ENCODE measurements around the gene KIAA0040.

The KIAA0040 gene

GRCh38 chr1:175200678-175201521 is 8.3 kb upstream of the KIAA0040 start:
- DNase-seq (ENCODE audit: low spot score) = no peak

- no peak for DNase-seq (ENCODE audit: low spot score)
Observed at GRCh38 chr1:175198332-175198731, 5.8 kb upstream of the KIAA0040 start.

GRCh38 chr1:175197531-175197930 is 5.0 kb upstream of the KIAA0040 start:
- no peak for DNase-seq (ENCODE audit: low spot score)

GRCh38 chr1:175195798-175196197 is 3.2 kb upstream of the KIAA0040 start:
- no peak for DNase-seq (ENCODE audit: low spot score)

- DNase-seq (ENCODE audit: low spot score) = no peak
Observed at GRCh38 chr1:175195281-175195680, 2.7 kb upstream of the KIAA0040 start.

GRCh38 chr1:175193527-175193910 is 943 bp upstream of the KIAA0040 start:
- DNase-seq (ENCODE audit: low spot score) = no peak

GRCh38 chr1:175192111-175192629 is 406 bp downstream of the KIAA0040 start:
- DNase-seq (ENCODE audit: low spot score) = peak; percentile 45

GRCh38 chr1:175191659-175192058 is 917 bp downstream of the KIAA0040 start:
- no peak for DNase-seq (ENCODE audit: low spot score)

GRCh38 chr1:175188936-175189335 is 3.6 kb downstream of the KIAA0040 start:
- DNase-seq (ENCODE audit: low spot score) = peak; percentile 65

- DNase-seq (ENCODE audit: low spot score) = no peak
Observed at GRCh38 chr1:175186433-175187160, 6.0 kb downstream of the KIAA0040 start.

GRCh38 chr1:175185903-175186302 is 6.7 kb downstream of the KIAA0040 start:
- no peak for DNase-seq (ENCODE audit: low spot score)

GRCh38 chr1:175183586-175183985 is 9.0 kb downstream of the KIAA0040 start:
- no peak for DNase-seq (ENCODE audit: low spot score)

- peak; percentile 46 for DNase-seq (ENCODE audit: low spot score)
Observed at GRCh38 chr1:175182201-175182746, 10.3 kb downstream of the KIAA0040 start.

- DNase-seq (ENCODE audit: low spot score) = no peak
Observed at GRCh38 chr1:175179837-175180590, 12.6 kb downstream of the KIAA0040 start.

- DNase-seq (ENCODE audit: low spot score) = no peak
Observed at GRCh38 chr1:175178456-175178855, 14.1 kb downstream of the KIAA0040 start.

- DNase-seq (ENCODE audit: low spot score) = no peak
Observed at GRCh38 chr1:175178056-175178455, 14.5 kb downstream of the KIAA0040 start.

- no peak for DNase-seq (ENCODE audit: low spot score)
Observed at GRCh38 chr1:175176246-175176645, 16.3 kb downstream of the KIAA0040 start.

GRCh38 chr1:175174309-175175102 is 18.1 kb downstream of the KIAA0040 start:
- DNase-seq (ENCODE audit: low spot score) = no peak

- peak; percentile 61 for DNase-seq (ENCODE audit: low spot score)
Observed at GRCh38 chr1:175173531-175173930, 19.0 kb downstream of the KIAA0040 start.

GRCh38 chr1:175172503-175172902 is 20.1 kb downstream of the KIAA0040 start:
- no peak for DNase-seq (ENCODE audit: low spot score)

Data from hematopoietic multipotent progenitor cell treated with erythropoietin and hydrocortisone succinate and interleukin-3 and kit ligand, for 15 days (in vitro differentiated cells).